H9 (cell line): Measurements from ENCODE around the gene OBSL1. TPM values are rescaled to one million over a fixed set of nuclear protein-coding genes. Genes with fewer than 3 reads are reported as not detected.

Experiments used
- DNase-seq: peaks from one replicate; pipeline ENCODE4 v3.0.0-alpha.2; 2017
- H2AFZ ChIP-seq: one replicate; pipeline ENCODE4 v1.6.1; 2013; ENCODE audit warnings: mild to moderate bottlenecking, low read length, control low read depth, moderate library complexity
- H2AK5ac ChIP-seq: 2 replicates; pipeline ENCODE4 v1.6.1; 2013; ENCODE audit warnings: low read length, control low read depth, mixed read lengths; ENCODE audit not compliant: insufficient read length
- H2BK120ac ChIP-seq: one replicate; pipeline ENCODE4 v1.6.1; 2013; ENCODE audit warnings: low read depth, mild to moderate bottlenecking, low read length, control low read depth, inconsistent platforms; ENCODE audit not compliant: poor library complexity, severe bottlenecking
- H2BK12ac ChIP-seq: 2 replicates; pipeline ENCODE4 v1.6.1; 2013; ENCODE audit warnings: low read length, control low read depth, mixed read lengths, low read depth; ENCODE audit not compliant: insufficient read length
- H2BK15ac ChIP-seq: 2 replicates; pipeline ENCODE4 v1.6.1; 2013; ENCODE audit warnings: low read depth, low read length, control low read depth
- H2BK20ac ChIP-seq: one replicate; pipeline ENCODE4 v1.6.1; 2013; ENCODE audit warnings: low read depth, mild to moderate bottlenecking, low read length, control low read depth, inconsistent platforms; ENCODE audit not compliant: poor library complexity, severe bottlenecking
- H2BK5ac ChIP-seq: 2 replicates; pipeline ENCODE4 v1.6.1; 2013; ENCODE audit warnings: low read length, control low read depth, mixed read lengths; ENCODE audit not compliant: insufficient read length
- H3K14ac ChIP-seq: 2 replicates; pipeline ENCODE4 v1.6.1; 2013; ENCODE audit warnings: low read length, control low read depth; ENCODE audit not compliant: insufficient read depth
- H3K18ac ChIP-seq: 2 replicates; pipeline ENCODE4 v1.6.1; 2013; ENCODE audit warnings: low read depth, mild to moderate bottlenecking, mixed read lengths, low read length, control low read depth; ENCODE audit not compliant: insufficient read length
- H3K23ac ChIP-seq: 2 replicates; pipeline ENCODE4 v1.6.1; 2013; ENCODE audit warnings: low read length, control low read depth, mixed read lengths, low read depth; ENCODE audit not compliant: insufficient read length
- H3K23me2 ChIP-seq: 2 replicates; pipeline ENCODE4 v1.6.1; 2013; ENCODE audit warnings: low read depth, mild to moderate bottlenecking, mixed read lengths, low read length, control low read depth; ENCODE audit not compliant: insufficient read length, poor library complexity, severe bottlenecking
- H3K27ac ChIP-seq: 2 replicates; pipeline ENCODE4 v1.5.1; 2013; ENCODE audit warnings: low read length, control low read depth, mixed read lengths, low read depth; ENCODE audit not compliant: insufficient read length
- H3K27me3 ChIP-seq: 2 replicates; pipeline ENCODE4 v1.6.1; 2013; ENCODE audit warnings: low read length, control low read depth, inconsistent platforms; ENCODE audit not compliant: insufficient read depth
- H3K4ac ChIP-seq: 2 replicates; pipeline ENCODE4 v1.6.1; 2013; ENCODE audit warnings: low read depth, mild to moderate bottlenecking, control low read depth, inconsistent platforms, low read length, moderate library complexity
- H3K4me1 ChIP-seq: 2 replicates; pipeline ENCODE4 v1.6.1; 2013; ENCODE audit warnings: low read length, control low read depth, inconsistent platforms; ENCODE audit not compliant: insufficient read depth
- H3K4me2 ChIP-seq: 2 replicates; pipeline ENCODE4 v1.6.1; 2013; ENCODE audit warnings: low read length, control low read depth, mixed read lengths; ENCODE audit not compliant: insufficient read length, insufficient read depth
- H3K56ac ChIP-seq: 2 replicates; pipeline ENCODE4 v1.6.1; 2013; ENCODE audit warnings: low read depth, mild to moderate bottlenecking, mixed read lengths, low read length, control low read depth; ENCODE audit not compliant: insufficient read length
- H3K79me1 ChIP-seq: 2 replicates; pipeline ENCODE4 v1.6.1; 2013; ENCODE audit warnings: low read depth, mild to moderate bottlenecking, moderate library complexity, low read length, control low read depth, inconsistent platforms; ENCODE audit not compliant: insufficient read depth, poor library complexity, severe bottlenecking
- H3K79me2 ChIP-seq: 2 replicates; pipeline ENCODE4 v1.6.1; 2013; ENCODE audit warnings: low read length, control low read depth, inconsistent platforms; ENCODE audit not compliant: insufficient read depth
- H3K9ac ChIP-seq: 2 replicates; pipeline ENCODE4 v1.6.1; 2013; ENCODE audit warnings: low read length, control low read depth, mixed read lengths; ENCODE audit not compliant: insufficient read length; ENCODE audit errors: extremely low read depth
- H3K9me3 ChIP-seq: one replicate; pipeline ENCODE4 v1.6.1; 2013; ENCODE audit warnings: low read depth, low read length, inconsistent platforms; ENCODE audit not compliant: control insufficient read depth
- H3T11ph ChIP-seq: one replicate; pipeline ENCODE4 v1.6.1; 2013; ENCODE audit warnings: mild to moderate bottlenecking, low read length, control low read depth, inconsistent platforms
- H4K20me1 ChIP-seq: one replicate; pipeline ENCODE4 v1.6.1; 2013; ENCODE audit not compliant: control insufficient read depth, insufficient read length, insufficient read depth
- H4K5ac ChIP-seq: 2 replicates; pipeline ENCODE4 v1.6.1; 2013; ENCODE audit warnings: low read depth, mild to moderate bottlenecking, mixed read lengths, low read length, control low read depth; ENCODE audit not compliant: insufficient read length
- H4K8ac ChIP-seq: replicated peaks from 2 replicates; pipeline ENCODE4 v1.6.1; 2013; ENCODE audit warnings: low read length, control low read depth, mixed read lengths, low read depth; ENCODE audit not compliant: insufficient read length
- H4K91ac ChIP-seq: 2 replicates; pipeline ENCODE4 v1.6.1; 2013; ENCODE audit warnings: low read depth, mild to moderate bottlenecking, moderate library complexity, mixed read lengths, low read length, control low read depth; ENCODE audit not compliant: insufficient read length
- H3K27ac Mint-ChIP-seq, 3 experiments: 2 replicates in 2 of 3; 3 replicates in 1 of 3; pipeline ENCODE4 v1.8.0; 2020 to 2021; ENCODE audit warnings: mixed read lengths in 3 of 3, mild to moderate bottlenecking in 1 of 3, moderate library complexity in 1 of 3
- H3K27me3 Mint-ChIP-seq: 2 replicates; pipeline ENCODE4 v1.8.0; 2021; ENCODE audit warnings: low read depth, mild to moderate bottlenecking, moderate library complexity, mixed read lengths
- H3K36me3 Mint-ChIP-seq, 3 experiments: 2 replicates in 2 of 3; 3 replicates in 1 of 3; pipeline ENCODE4 v1.8.0; 2020 to 2021; ENCODE audit warnings: low read depth in 3 of 3, mixed read lengths in 3 of 3; ENCODE audit not compliant: insufficient read depth in 1 of 3
- H3K4me1 Mint-ChIP-seq, 2 experiments: 2 replicates each; pipeline ENCODE4 v1.8.0; 2020; ENCODE audit warnings: mixed read lengths in 2 of 2
- H3K4me3 Mint-ChIP-seq, 2 experiments: 2 replicates in 1 of 2; 3 replicates in 1 of 2; pipeline ENCODE4 v1.8.0; 2020 to 2021; ENCODE audit warnings: mild to moderate bottlenecking in 2 of 2, mixed read lengths in 2 of 2, moderate library complexity in 1 of 2
- H3K9me3 Mint-ChIP-seq, 2 experiments: 2 replicates in 1 of 2; 3 replicates in 1 of 2; pipeline ENCODE4 v1.8.0; 2020; ENCODE audit warnings: mild to moderate bottlenecking in 2 of 2, mixed read lengths in 2 of 2, moderate library complexity in 1 of 2
- CTCF ChIP-seq: fragments of 200-600 bp; sonication (generic); conservative IDR thresholded peaks from 3 replicates; pipeline ENCODE4 v1.8.0; 2021; ENCODE audit warnings: antibody characterized with exemption, mild to moderate bottlenecking
- WGBS: extraction: QIAGEN DNeasy Blood & Tissue Kit; methylation state at CpG from one replicate; pipeline ENCODE4 v1.1.7; 2013; ENCODE audit warnings: missing lambda C conversion rate, low lambda C conversion rate, mixed read lengths; ENCODE audit not compliant: insufficient read length; ENCODE audit errors: extremely low coverage; 5-methylcytosine and 5-hydroxymethylcytosine counted together
- total RNA-seq: library from RNA; stranded (reverse); gene quantifications from 2 replicates; pipeline ENCODE4 v1.2.1, GENCODE V29; 2021

The OBSL1 gene
- total RNA-seq, 1 experiment from 2014 or later, result 140 TPM

DNA sequence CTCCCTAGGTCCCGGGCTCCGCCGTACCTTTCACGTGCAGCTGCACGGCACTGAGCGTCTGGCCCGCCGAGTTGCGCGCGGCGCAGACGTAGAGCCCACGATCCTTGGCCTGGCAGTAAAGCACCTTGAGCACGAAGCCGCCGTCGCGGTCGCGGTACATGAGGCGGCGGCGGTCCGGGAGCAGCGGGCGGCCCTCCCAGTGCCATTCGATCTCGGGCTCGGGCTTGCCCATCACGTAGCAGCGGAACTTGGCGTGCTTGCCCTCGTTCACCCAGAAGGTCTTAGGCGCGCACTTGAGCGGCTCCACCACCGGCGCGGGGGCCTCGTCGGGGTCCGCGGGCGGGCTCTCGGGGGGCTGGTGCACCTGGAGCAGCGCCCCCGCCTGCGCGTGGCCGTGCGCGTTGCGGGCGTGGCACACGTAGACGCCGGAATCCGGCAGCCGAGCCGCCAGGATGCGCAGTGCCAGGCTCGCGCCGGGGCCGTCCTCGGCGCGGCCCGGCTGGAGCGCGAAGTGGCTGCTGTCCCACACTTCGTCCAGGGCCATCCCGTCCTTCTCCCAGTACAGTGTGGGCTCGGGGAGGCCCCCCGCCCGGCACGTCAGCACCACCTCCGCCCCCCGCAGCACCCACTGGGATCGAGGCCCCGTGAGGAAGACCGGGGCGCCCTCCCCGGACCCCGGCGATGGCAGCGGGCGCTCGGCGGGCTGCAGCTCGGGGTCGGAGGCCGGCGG, 980 bp downstream of the OBSL1 start:
- peak overlapping the region; percentile 33 for H3K4me2 ChIP-seq
- no peak overlapping the region for H4K8ac ChIP-seq
- H2BK5ac ChIP-seq, result no peak overlapping the region
- H2BK12ac ChIP-seq, result no peak overlapping the region
- no peak overlapping the region for H3K4ac ChIP-seq
- H2AK5ac ChIP-seq, result no peak overlapping the region
- H3T11ph ChIP-seq, result no peak overlapping the region
- TF ChIP-seq CTCF, result no peak
- Mint-ChIP-seq H3K4me1 (peaks cover 43 to 54% of the 10 kb centered on the region in 2 experiments), H3K27ac (no peak overlapping the region), H3K27me3 (peaks cover 15% of the 10 kb centered on the region), H3K36me3 (peaks cover 32 to 40% (median 40%) of the 10 kb centered on the region in 3 experiments), H3K4me3 (peak overlapping the region; percentile 69 to 83), H3K9me3 (no peaks in the 10 kb centered on the region; a peak in 1 of 5 replicates)
- no peak overlapping the region for H4K91ac ChIP-seq
- H3K79me2 ChIP-seq, result no peaks in the 10 kb centered on the region
- no peak overlapping the region for H3K18ac ChIP-seq
- H2AFZ ChIP-seq, result no peak overlapping the region
- H4K20me1 ChIP-seq, result no peaks in the 10 kb centered on the region
- peaks cover 2% of the 10 kb centered on the region; the same call in 1 of the 2 replicates for H3K4me1 ChIP-seq
- no peak overlapping the region for H4K5ac ChIP-seq
- H2BK20ac ChIP-seq, result no peak overlapping the region
- peak overlapping the region; percentile 39 for H3K9ac ChIP-seq
- no peak overlapping the region for H2BK15ac ChIP-seq
- H3K23ac ChIP-seq, result no peak overlapping the region
- DNase-seq, result no peak
- peak overlapping the region; percentile 37 for H3K14ac ChIP-seq
- no peaks in the 10 kb centered on the region for H3K9me3 ChIP-seq
- H3K23me2 ChIP-seq, result peaks cover 7% of the 10 kb centered on the region
- no peak overlapping the region for H2BK120ac ChIP-seq
- H3K79me1 ChIP-seq, result no peaks in the 10 kb centered on the region
- no peak overlapping the region for H3K27ac ChIP-seq
- WGBS, result no CpG with 5 or more reads among the region's 95 CpGs
- no peaks in the 10 kb centered on the region; the same call in 1 of the 2 replicates for H3K27me3 ChIP-seq
- no peak overlapping the region for H3K56ac ChIP-seq
